CD14-positive monocyte (primary cell): ENCODE data around the gene CNIH3. TPM values are rescaled to one million over a fixed set of nuclear protein-coding genes. Genes with fewer than 3 reads are reported as not detected.

Experiments
- DNase-seq, 3 donors: peaks; one replicate each; pipeline ENCODE4 v3.0.0-alpha.2; 2011 to 2022
- H2AFZ ChIP-seq: 2 replicates; pipeline ENCODE4 v1.6.0; 2012; ENCODE audit warnings: mild to moderate bottlenecking, low read depth, low read length, inconsistent platforms; ENCODE audit not compliant: insufficient read depth, poor library complexity, severe bottlenecking
- H3K27ac ChIP-seq, 2 donors: 1 replicate in 1 of 2; 2 replicates in 1 of 2; pipeline ENCODE4 v1.5.1; 2012 to 2013; ENCODE audit warnings: low read length in 2 of 2, control low read depth in 1 of 2, inconsistent platforms in 1 of 2, low read depth in 1 of 2, mild to moderate bottlenecking in 1 of 2
- H3K27me3 ChIP-seq, 2 donors: one replicate each; pipeline versions ENCODE4 v1.6.0 to v1.6.1; 2011 to 2013; ENCODE audit warnings: low read length in 2 of 2; ENCODE audit not compliant: control insufficient read depth in 2 of 2, insufficient read depth in 2 of 2
- H3K36me3 ChIP-seq, 2 donors: replicated peaks in 1 of 2; 1 replicate in 1 of 2; 2 replicates in 1 of 2; pipeline versions ENCODE4 v1.5.1 to v1.6.1; 2012 to 2013; ENCODE audit warnings: low read length in 2 of 2, control low read depth in 1 of 2, inconsistent platforms in 1 of 2, mild to moderate bottlenecking in 1 of 2; ENCODE audit not compliant: insufficient read depth in 2 of 2, control insufficient read depth in 1 of 2
- H3K4me1 ChIP-seq, 2 donors: 1 replicate in 1 of 2; 2 replicates in 1 of 2; pipeline versions ENCODE4 v1.5.1 to v1.6.1; 2012 to 2013; ENCODE audit warnings: low read length in 2 of 2, control low read depth in 1 of 2, inconsistent platforms in 1 of 2, mild to moderate bottlenecking in 1 of 2, moderate library complexity in 1 of 2; ENCODE audit not compliant: insufficient read depth in 2 of 2, control insufficient read depth in 1 of 2
- H3K4me2 ChIP-seq: replicated peaks from 2 replicates; pipeline ENCODE3; 2012; ENCODE audit warnings: low read length, moderate library complexity, mild to moderate bottlenecking; ENCODE audit not compliant: poor library complexity, severe bottlenecking; ENCODE audit errors: extremely low read depth
- H3K4me3 ChIP-seq, 3 experiments: fragments of 200-600 bp in 1 of 3; sonication (generic) in 1 of 3; replicated peaks in 1 of 3; 1 replicate in 2 of 3; 2 replicates in 1 of 3; pipeline ENCODE4 v1.5.1; 2011 to 2013; ENCODE audit warnings: low read length in 3 of 3, mild to moderate bottlenecking in 3 of 3, control low read depth in 2 of 3, low read depth in 2 of 3, inconsistent platforms in 1 of 3, moderate library complexity in 1 of 3
- H3K79me2 ChIP-seq: 2 replicates; pipeline ENCODE4 v1.6.0; 2012; ENCODE audit warnings: mild to moderate bottlenecking, control low read depth, inconsistent platforms, low read length, moderate library complexity; ENCODE audit not compliant: insufficient read depth
- H3K9ac ChIP-seq: 2 replicates; pipeline ENCODE4 v1.6.0; 2017; ENCODE audit warnings: low read length, mild to moderate bottlenecking; ENCODE audit not compliant: insufficient read depth, poor library complexity, severe bottlenecking
- H3K9me3 ChIP-seq, 2 donors: replicated peaks in 1 of 2; 1 replicate in 1 of 2; 2 replicates in 1 of 2; pipeline versions ENCODE4 v1.5.1 to v1.6.1; 2012 to 2013; ENCODE audit warnings: low read length in 2 of 2, control low read depth in 1 of 2; ENCODE audit not compliant: control insufficient read depth in 1 of 2, insufficient read depth in 1 of 2
- H4K20me1 ChIP-seq: 2 replicates; pipeline ENCODE4 v1.6.0; 2012; ENCODE audit warnings: mild to moderate bottlenecking, low read length, control low read depth, moderate library complexity; ENCODE audit not compliant: insufficient read depth
- H3K27ac Mint-ChIP-seq, 7 donors: one replicate each; pipeline ENCODE4 v1.8.0; 2020; ENCODE audit warnings: mild to moderate bottlenecking in 7 of 7, mixed read lengths in 7 of 7, moderate library complexity in 6 of 7, inconsistent platforms in 2 of 7
- H3K27me3 Mint-ChIP-seq, 3 donors: one replicate each; pipeline ENCODE4 v1.8.0; 2021 to 2022; ENCODE audit warnings: low read depth in 3 of 3, mild to moderate bottlenecking in 3 of 3, mixed read lengths in 3 of 3, moderate library complexity in 3 of 3, inconsistent platforms in 1 of 3
- H3K36me3 Mint-ChIP-seq, 2 donors: one replicate each; pipeline ENCODE4 v1.8.0; 2020; ENCODE audit warnings: mixed read lengths in 2 of 2, inconsistent platforms in 1 of 2, mild to moderate bottlenecking in 1 of 2
- H3K4me1 Mint-ChIP-seq: one replicate; pipeline ENCODE4 v1.8.0; 2020; ENCODE audit warnings: mild to moderate bottlenecking, mixed read lengths
- H3K4me3 Mint-ChIP-seq, 2 donors: one replicate each; pipeline ENCODE4 v1.8.0; 2020; ENCODE audit warnings: mild to moderate bottlenecking in 2 of 2, mixed read lengths in 2 of 2, moderate library complexity in 1 of 2
- H3K9me3 Mint-ChIP-seq, 7 donors: one replicate each; pipeline ENCODE4 v1.8.0; 2020 to 2022; ENCODE audit warnings: mixed read lengths in 7 of 7, mild to moderate bottlenecking in 6 of 7, moderate library complexity in 6 of 7, inconsistent platforms in 2 of 7
- WGBS: methylation state at CpG from one replicate; pipeline ENCODE4 v1.1.5; 2013; ENCODE audit warnings: missing lambda C conversion rate; ENCODE audit not compliant: insufficient coverage; 5-methylcytosine and 5-hydroxymethylcytosine counted together
- intact Hi-C, 2 donors: fragments of 100-400 bp; cut with micrococcal nuclease; formaldehyde crosslinking; loops; one replicate each; pipeline versions ENCODE4 v1.15.0 to v1.15.1; 2023
- polyA plus RNA-seq, 3 donors: library from polyadenylated mRNA; depleted of rRNA in 1 of 3; unstranded in 2 of 3; stranded (reverse) in 1 of 3; fragments of 300-500 nt in 2 of 3; fragments of >200 nt in 1 of 3; fragmentation: Illumina TruSeq in 2 of 3; gene quantifications; 1 replicate in 2 of 3; 2 replicates in 1 of 3; pipeline ENCODE4 v1.2.3, GENCODE V29; 2012 to 2021
- TF ChIP-seq, protein P1 (sequence below): fragments of 200-600 bp; IDR thresholded peaks from one replicate; pipeline ENCODE4 v1.8.0; 2022; ENCODE audit warnings: antibody characterized with exemption, mild to moderate bottlenecking

Gene CNIH3
- polyA plus RNA-seq, 3 donors: 0.37 TPM; not detected in 2

DNA sequence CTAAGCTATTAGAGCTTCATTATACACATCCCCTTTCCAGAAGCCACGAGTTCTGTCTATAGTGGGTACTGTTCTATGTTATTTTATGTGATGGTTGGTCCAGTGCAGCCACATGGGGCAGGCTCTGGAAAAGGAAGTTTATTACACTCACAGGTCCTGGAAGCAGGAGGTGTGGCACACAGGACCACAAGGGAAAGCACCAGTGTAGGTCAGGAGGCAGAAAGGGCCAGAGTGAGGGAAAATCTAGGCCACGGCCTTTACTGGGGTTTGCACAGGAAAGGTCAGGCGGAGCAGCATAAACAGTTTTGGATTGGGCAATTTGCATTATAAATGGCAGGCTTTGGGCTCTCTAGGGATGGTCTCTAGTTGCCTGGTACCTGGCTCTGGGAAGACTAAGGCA lies 21.8 kb upstream of the CNIH3 start:
- H4K20me1 ChIP-seq: no peaks in the 10 kb centered on the region

DNA sequence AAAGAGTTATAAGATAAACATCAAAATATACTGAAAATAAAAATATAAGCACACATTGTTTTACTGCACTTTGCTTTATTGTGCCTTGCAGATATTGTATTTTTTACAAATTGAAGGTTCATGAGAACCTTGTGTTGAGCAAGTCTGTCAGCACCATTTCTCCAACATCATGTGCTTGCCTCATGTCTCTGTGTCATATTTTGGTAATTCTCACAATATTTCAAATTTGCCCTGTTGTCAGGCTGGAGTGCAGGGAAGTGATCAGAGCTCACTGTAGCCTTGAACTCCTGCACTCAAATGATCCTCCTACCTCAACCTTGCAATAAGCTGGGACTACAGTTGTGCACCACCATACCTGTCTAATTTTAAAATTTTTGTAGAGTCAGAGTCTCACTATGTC lies 21.3 kb upstream of the CNIH3 start:
- Mint-ChIP-seq H3K36me3 (no peaks in the 10 kb centered on the region), H3K4me3 (no peak overlapping the region), H3K27me3 (peaks cover 0 to 3% (median 2%) of the 10 kb centered on the region in 3 donors), H3K27ac (peak overlapping the region in 1 of 7 donors; percentile 53), H3K4me1 (peaks cover 18% of the 10 kb centered on the region), H3K9me3 (no peaks in the 10 kb centered on the region)
- TF ChIP-seq, protein P1, sequence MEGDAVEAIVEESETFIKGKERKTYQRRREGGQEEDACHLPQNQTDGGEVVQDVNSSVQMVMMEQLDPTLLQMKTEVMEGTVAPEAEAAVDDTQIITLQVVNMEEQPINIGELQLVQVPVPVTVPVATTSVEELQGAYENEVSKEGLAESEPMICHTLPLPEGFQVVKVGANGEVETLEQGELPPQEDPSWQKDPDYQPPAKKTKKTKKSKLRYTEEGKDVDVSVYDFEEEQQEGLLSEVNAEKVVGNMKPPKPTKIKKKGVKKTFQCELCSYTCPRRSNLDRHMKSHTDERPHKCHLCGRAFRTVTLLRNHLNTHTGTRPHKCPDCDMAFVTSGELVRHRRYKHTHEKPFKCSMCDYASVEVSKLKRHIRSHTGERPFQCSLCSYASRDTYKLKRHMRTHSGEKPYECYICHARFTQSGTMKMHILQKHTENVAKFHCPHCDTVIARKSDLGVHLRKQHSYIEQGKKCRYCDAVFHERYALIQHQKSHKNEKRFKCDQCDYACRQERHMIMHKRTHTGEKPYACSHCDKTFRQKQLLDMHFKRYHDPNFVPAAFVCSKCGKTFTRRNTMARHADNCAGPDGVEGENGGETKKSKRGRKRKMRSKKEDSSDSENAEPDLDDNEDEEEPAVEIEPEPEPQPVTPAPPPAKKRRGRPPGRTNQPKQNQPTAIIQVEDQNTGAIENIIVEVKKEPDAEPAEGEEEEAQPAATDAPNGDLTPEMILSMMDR: no peak
- Histone ChIP-seq H3K27me3 (no peaks in the 10 kb centered on the region), H3K9me3 (no peaks in the 10 kb centered on the region), H3K4me2 (no peak overlapping the region), H3K27ac (no peak overlapping the region), H3K4me3 (no peak overlapping the region), H4K20me1 (no peaks in the 10 kb centered on the region), H3K79me2 (no peaks in the 10 kb centered on the region), H3K9ac (no peak overlapping the region), H3K36me3 (no peaks in the 10 kb centered on the region), H3K4me1 (peaks cover 13 to 23% of the 10 kb centered on the region in 2 donors), H2AFZ (no peak overlapping the region)
- intact Hi-C loops: no loop called here
- DNase-seq: no peak

More for the DNA sequence above, 21.8 kb upstream of the CNIH3 start:
- Histone ChIP-seq H3K27ac (no peak overlapping the region), H3K9me3 (no peaks in the 10 kb centered on the region), H3K79me2 (no peaks in the 10 kb centered on the region), H3K4me2 (no peak overlapping the region), H3K4me1 (peaks cover 13 to 23% of the 10 kb centered on the region in 2 donors), H3K36me3 (no peaks in the 10 kb centered on the region), H3K9ac (no peak overlapping the region), H3K27me3 (no peaks in the 10 kb centered on the region), H2AFZ (no peak overlapping the region), H3K4me3 (no peak overlapping the region)
- Mint-ChIP-seq H3K27me3 (peaks cover 0 to 3% (median 2%) of the 10 kb centered on the region in 3 donors), H3K4me3 (no peak overlapping the region), H3K4me1 (peaks cover 18% of the 10 kb centered on the region), H3K9me3 (peaks cover 0 to 2% (median 0%) of the 10 kb centered on the region in 7 donors), H3K36me3 (no peaks in the 10 kb centered on the region), H3K27ac (peak overlapping the region in 1 of 7 donors; percentile 61)
- TF ChIP-seq, protein P1: no peak
- DNase-seq: no peak
- 100% methylated on average over 1 of the region's 3 CpGs for WGBS
- intact Hi-C loops: no loop called here
